K562 treated with DMSO at 1 percent for 4 hours (cell line): ENCODE results near the gene PROSER1. TPM values are rescaled to one million over a fixed set of nuclear protein-coding genes. Genes with fewer than 3 reads are reported as not detected.

ENCODE experiments used
- total RNA-seq: library from RNA; unstranded; fragments of 300-600 nt; gene quantifications from 2 replicates; pipeline ENCODE4 v1.2.3, GENCODE V29; 2022; ENCODE audit not compliant: insufficient read depth

Gene PROSER1
- total RNA-seq, result 16.5 and 16.6 TPM in 2 replicates

DNA sequence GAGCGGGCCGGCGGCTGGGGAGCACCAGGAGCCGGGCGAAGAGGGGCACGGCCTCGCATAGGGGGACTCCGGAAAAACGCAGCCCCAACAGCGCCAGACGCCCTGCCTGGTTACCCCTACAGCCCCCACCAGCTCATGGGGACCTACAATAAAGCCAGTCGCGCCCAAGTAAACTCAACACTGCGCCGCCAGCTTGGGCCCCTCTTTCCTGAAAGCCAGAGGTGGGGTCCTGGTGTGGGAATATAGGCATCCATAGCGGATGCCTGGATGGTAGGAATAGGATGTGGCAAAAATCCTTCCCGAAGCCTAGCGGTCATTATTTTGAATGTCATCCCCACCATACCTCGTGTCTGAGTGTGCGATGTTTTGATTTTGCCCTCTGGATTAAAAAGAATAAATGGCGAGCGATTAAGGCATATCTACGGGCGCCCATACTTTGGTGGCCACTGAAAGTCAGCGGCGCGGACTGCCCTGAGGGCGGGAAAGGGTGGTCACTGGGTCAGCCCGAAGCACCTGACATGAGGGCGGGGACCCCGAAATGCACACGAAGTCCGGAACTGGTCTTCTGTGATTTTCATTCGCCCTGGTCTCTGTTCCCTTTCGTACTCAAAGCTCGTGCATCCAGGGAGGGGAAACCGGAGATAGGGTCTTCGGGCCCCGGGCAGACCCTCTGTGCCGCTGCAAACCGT, at the start of gene PROSER1, which contains the start of gene NHLRC3:
PROSER1 (minus strand) TSS at position 210 of the 689 bp plus-strand sequence. CDS start 847 bp downstream, outside the sequence.
NHLRC3 (plus strand) TSS at position 577 of the 689 bp plus-strand sequence. CDS start 184 bp downstream, outside the sequence.

DNA sequence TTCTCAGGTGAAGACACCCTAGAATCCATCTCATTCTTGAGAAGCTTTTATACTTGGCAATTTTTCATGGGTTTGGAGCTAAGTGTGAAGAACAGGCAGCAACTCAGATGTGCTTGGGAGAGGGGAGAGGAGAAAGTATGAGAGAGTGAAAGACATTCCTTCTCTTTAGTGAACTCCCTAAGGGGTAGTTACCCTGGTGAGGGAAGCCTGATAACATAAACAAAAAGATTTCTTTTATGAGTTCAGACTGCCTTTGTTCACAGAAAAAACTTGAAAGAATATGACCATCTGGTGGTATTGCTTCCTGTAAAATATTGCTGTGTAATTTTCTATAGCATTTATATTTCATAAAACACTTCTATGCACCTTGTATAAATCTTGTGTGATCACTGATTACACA, 47.2 kb downstream of the PROSER1 start, which contains the start of gene STOML3:
STOML3 (minus strand) TSS at position 139 of the 400 bp plus-strand sequence; CDS start at position 29, 110 bp downstream.

Other genes starting within 250 kb of the PROSER1 start
- gene STOML3, start 47.3 kb downstream of the PROSER1 start, total RNA-seq, result not detected in 2 replicates
- 5.7 and 5.9 TPM in 2 replicates for gene NHLRC3, start 367 bp upstream of the PROSER1 start, total RNA-seq